Fibroblast of skin of right quadriceps (primary cell): ENCODE results near the gene MAPT.
"Not testable (repeated sequence)": the region's sequence is repeated elsewhere in the genome, so short reads cannot be mapped to it uniquely, and the experiment has no call there.

Source experiments
- DNase-seq: peaks from one replicate; pipeline ENCODE4 v3.0.0-alpha.2; 2013

Gene MAPT

DNA sequence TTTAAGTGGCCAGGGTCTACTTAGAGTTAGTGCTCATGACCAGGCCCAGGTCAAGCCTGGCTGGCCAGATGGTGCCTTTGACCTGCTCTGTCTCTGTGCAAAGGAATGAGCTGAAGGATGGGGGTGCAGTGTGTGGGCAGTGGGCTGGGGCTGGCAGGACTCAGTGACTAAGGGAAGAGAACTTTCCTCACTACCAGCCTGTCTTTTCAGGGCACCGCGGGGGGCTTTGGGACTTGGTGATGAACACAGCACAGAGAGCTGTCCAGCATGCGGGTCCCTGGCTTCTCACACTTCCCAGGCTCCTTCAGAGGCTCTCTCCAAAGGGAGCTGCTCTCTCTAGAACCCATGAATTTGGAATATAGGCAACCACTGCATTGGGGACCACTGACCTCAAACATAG is 61.7 kb downstream of the MAPT start:
- no peak for DNase-seq

DNA sequence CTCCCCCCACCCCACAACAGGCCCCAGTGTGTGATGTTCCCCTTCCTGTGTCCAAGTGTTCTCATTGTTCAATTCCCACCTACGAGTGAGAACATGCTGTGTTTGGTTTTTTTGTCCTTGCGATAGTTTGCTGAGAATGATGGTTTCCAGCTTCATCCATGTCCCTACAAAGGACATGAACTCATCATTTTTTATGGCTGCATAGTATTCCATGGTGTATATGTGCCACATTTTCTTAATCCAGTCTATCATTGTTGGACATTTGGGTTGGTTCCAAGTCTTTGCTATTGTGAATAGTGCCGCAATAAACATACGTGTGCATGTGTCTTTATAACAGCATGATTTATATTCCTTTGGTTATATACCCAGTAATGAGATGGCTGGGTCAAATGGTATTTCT is 62.4 kb downstream of the MAPT start:
- DNase-seq = not testable (repeated sequence)

- DNase-seq = no peak
Measured at GRCh38 chr17:45958307-45958706, 64.0 kb downstream of the MAPT start.

DNA sequence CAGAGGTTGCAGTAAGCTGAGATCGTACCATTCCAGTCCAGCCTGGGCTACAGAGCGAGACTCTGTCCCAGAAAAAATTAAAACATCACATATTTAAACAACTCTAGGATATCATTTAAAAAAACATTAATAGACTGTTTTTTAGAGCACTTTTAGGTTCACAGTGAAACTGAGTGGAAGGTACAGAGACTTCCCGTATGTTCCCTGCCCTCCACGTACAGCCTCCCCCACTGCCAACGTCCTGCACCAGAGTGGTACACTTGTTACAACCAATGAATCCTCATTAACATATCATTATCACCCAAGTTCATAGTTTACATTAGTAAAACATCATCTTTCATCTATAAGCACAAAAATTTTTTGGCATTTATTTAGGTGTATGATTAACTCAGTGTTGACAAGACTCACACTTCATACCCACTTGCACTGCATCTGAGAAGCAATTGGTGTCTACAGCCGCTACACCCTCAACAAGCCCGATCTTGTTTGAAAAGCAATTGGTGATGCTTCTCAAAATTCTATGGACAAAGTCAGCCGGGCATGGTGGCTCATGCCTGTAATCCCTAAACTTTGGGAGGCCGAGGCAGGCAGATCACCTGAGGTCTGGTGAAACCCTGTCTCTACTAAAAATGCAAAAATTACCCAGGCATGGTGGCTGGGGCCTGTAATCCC is 64.8 kb downstream of the MAPT start:
- DNase-seq = no peak

DNA sequence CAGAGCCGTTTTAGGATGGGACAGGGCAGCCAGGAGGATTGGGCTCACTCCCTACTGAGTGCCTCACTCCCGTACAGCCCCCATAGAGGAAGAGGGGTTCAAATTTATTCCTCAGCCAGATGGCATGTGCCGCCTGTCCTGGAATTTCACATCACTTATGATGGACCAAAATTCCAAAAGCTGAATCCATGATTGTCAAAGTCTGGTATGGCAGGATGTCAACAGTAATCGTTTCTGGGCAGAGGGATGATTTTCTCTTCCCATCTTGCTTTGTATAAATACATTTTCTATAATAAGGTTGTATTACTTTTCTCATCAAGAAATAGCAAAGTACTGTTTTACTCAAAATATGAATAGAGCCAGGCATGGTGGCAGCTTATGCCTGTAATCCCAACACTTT is 66.0 kb downstream of the MAPT start:
- DNase-seq = no peak

- DNase-seq = no peak
Measured at GRCh38 chr17:45961206-45961605, 66.9 kb downstream of the MAPT start.

DNA sequence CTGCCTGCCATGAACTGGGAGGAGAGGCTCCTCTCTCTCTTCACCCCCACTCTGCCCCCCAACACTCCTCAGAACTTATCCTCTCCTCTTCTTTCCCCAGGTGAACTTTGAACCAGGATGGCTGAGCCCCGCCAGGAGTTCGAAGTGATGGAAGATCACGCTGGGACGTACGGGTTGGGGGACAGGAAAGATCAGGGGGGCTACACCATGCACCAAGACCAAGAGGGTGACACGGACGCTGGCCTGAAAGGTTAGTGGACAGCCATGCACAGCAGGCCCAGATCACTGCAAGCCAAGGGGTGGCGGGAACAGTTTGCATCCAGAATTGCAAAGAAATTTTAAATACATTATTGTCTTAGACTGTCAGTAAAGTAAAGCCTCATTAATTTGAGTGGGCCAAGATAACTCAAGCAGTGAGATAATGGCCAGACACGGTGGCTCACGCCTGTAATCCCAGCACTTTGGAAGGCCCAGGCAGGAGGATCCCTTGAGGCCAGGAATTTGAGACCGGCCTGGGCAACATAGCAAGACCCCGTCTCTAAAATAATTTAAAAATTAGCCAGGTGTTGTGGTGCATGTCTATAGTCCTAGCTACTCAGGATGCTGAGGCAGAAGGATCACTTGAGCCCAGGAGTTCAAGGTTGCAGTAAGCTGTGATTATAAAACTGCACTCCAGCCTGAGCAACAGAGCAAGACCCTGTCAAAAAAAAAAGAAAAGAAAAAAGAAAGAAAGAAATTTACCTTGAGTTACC is 68.0 kb downstream of the MAPT start:
- no peak for DNase-seq

DNA sequence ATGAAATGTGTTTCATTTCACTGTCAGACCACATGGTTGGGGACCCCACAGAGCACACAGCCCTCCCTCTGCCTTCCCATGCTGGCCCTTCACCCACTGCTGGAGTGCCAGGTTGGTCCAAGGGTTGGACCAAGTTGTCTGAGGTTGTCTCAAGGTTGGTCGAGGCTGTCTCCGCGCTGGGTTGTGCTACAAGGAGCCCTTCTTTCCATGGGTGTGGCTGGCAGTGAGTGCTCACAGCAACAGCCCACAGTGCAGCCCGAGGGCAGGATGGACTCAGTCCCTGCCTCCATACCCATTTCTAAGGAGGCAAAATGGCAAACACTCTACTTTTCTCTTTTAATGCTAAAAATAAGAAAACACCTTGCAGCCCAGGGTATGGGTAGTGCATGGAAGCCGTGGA is 68.9 kb downstream of the MAPT start:
- no peak for DNase-seq

- no peak for DNase-seq
Measured at GRCh38 chr17:45963889-45964288, 69.5 kb downstream of the MAPT start.

DNA sequence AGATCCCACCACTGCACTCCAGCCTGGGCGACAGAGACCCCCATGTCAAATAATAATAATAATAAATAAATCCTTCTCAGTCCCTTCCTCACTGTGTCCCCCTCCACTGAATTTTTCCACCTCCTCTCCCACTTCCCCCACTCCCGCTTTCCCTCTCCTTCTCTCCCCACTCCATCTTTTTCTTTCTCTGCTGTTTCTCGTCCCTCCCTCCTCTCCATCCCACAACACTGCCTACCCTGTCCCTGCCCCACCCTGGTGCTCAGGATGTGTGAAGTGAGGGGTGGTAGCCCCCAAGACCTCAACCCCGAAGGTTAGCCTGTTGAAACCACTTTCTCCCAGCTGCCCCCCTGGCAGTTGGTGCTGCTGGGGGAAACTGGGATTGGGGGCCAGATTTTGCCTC is 70.3 kb downstream of the MAPT start:
- DNase-seq = no peak

- no peak for DNase-seq
Measured at GRCh38 chr17:45965812-45966211, 71.5 kb downstream of the MAPT start.

DNA sequence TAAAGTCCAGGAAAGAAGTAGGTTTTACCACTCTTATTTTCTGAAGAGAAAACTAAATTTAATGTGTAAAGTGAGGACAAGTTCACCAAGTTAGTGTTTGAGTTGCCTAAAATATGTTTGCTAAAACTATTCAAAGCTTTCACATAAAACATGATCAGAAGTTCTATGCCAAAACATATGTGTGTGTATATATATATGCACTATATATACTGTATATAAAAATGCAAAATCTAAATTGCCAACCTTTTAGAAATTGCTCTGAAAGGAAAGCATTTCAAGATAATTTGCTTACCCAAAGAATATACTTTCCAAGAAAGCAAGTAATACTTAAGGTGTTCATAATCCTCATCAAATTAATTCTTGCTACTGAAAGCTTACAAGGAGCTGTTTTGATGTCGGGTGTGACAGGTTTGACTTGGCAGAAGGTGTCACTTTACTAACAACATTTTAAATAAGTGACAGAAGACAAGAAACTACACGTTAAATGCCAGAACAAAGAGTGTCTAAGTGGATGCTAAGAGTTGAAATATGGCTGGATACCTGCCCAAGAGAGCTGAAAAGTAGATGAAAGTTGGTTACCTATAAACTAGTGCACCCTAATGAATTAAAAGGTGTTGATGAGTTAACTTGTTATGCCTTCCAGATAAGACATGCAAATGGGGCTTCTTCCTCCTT is 72.4 kb downstream of the MAPT start:
- no peak for DNase-seq

DNA sequence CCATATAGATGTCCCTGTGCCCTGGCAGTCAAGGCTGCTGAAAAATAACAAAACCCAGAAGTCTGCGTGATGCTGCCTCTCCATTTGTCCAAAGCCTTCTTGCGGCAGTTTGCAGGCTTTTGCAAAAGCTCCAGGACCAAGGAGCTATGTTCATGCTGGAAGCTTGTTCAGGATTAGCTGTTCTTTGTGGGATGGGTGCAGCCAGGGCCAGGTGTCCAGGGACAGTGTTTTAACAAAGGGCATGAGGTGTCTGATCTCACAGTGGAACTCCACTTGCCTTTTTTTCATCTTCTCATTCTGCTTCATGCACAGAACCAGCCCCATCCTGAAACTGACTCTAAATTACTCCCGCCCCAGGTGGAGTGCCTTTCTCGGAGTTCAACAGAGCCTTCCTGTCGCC is 73.0 kb downstream of the MAPT start:
- DNase-seq = no peak

DNA sequence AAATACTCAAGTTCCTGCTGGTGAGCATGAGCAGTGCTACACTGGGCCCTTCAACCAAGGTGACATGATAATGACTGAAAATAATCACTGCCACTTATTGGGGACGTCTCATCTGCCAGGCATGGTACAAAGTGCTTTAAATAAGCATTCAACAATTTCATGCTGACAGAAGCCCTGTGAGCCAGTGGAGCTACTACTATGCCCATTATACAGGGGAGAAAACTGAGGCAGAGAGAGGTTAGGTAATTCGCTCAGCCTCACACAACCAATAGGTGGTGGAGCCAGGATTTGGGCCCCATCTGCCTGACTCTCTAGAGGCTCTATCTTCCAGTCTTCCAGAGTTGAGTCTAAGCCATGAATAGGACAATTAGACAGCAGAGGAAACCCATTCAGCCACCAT is 74.4 kb downstream of the MAPT start:
- no peak for DNase-seq

GRCh38 chr17:45969726-45970125 is 75.4 kb downstream of the MAPT start:
- DNase-seq = no peak

DNA sequence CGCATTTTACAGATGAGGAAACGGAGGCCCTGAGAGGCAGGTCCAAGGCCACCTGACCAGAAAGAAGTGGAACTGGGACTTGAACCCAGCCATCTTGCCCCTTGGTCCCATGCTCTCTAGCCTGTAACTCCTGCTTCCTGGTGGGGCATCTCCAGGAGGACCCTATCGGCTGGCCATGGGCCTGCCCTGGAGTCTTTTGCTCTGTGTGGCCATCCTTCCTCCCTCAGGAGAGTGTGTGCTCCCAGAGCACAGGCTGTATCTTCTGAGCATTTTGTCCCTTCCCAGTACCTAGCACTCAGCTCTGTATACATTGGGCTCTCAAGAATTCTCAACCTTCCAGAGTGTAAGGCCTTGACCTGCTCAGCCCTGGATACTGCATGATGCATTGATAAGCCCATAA is 76.3 kb downstream of the MAPT start:
- no peak for DNase-seq

GRCh38 chr17:45971698-45972141 is 77.4 kb downstream of the MAPT start:
- no peak for DNase-seq

DNA sequence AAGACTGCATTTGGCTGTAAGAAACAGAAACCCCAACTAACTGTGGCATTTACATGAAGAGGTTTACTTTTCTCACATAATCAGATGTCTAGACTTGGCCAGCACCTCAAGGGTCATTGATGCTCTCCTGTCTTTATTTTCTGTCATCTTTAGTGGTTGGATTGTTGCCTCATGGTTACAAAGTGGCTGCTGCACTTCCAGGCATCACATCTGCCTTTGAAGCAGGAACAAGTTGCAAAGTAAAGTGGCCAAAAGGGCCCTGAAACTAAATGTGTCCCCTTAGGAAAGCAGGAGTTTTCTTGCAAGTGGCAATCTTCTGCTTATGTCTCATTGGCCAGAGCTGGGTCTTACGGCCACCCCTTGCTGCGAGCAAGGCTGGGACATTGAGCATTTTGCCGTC is 78.2 kb downstream of the MAPT start:
- DNase-seq = no peak

DNA sequence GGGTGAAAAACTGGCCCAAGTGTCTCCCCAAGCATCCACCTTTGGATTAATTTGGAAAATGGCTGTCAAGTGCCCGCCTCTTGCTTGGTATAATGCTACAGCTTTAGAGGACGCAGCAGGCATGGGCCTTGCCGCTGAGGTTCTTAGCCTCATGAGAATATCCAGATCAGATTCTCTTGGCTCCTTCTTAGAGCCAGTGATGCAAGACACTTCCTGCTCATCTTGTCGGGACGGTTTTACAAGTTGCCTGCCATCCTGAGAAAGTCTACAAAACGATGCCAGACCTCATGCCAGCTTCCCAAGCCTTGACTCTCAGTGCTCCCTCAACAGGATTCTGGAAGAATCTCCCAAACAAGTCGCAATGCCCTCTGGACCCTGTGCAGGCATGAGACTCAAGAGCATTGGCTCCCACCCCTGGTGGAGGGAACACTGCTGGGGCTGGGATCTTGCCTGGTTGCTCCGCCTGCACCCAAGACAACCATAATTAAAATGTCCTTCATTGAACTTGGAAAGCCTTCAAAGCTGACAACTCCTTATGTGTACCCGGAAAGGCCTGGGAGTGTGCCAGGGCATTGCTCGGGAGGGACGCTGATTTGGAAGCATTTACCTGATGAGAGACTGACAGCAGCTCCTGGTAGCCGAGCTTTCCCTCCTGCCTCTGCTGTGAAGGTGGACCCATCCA is 78.9 kb downstream of the MAPT start:
- DNase-seq = no peak

- DNase-seq = no peak
Measured at GRCh38 chr17:45973946-45974859, 79.8 kb downstream of the MAPT start.

- no peak for DNase-seq
Measured at GRCh38 chr17:45974916-45975630, 80.7 kb downstream of the MAPT start.
